Upper lobe of left lung (tissue), 6 donors: ENCODE results near the gene CAMK1D. TPM values are rescaled to one million over a fixed set of nuclear protein-coding genes. Genes with fewer than 3 reads are reported as not detected.

ENCODE experiments used
- ATAC-seq, 2 donors: fragments of 200-7000 bp; cut with Tn5 transposase; one replicate each; pipeline ENCODE4 v1.9.1; 2022; ENCODE audit warnings: mild to moderate bottlenecking in 2 of 2, moderate library complexity in 2 of 2; ENCODE audit not compliant: low FRiP score in 2 of 2
- DNase-seq, 2 donors: peaks; one replicate each; pipeline ENCODE4 v3.0.0-alpha.2; 2019 to 2020
- H3K27ac ChIP-seq, 4 donors: fragments of 200-600 bp; sonication (generic); one replicate each; pipeline ENCODE4 v1.5.1; 2016 to 2019
- H3K27me3 ChIP-seq, 4 donors: fragments of 200-600 bp; sonication (generic); one replicate each; pipeline ENCODE4 v1.5.1; 2017 to 2019
- H3K36me3 ChIP-seq, 4 donors: fragments of 200-600 bp; sonication (generic); one replicate each; pipeline ENCODE4 v1.5.1; 2016 to 2019
- H3K4me1 ChIP-seq, 4 donors: fragments of 200-600 bp; sonication (generic); one replicate each; pipeline ENCODE4 v1.5.1; 2018 to 2019
- H3K4me3 ChIP-seq, 4 donors: fragments of 200-600 bp; sonication (generic); one replicate each; pipeline ENCODE4 v1.5.1; 2017 to 2019; ENCODE audit warnings: mild to moderate bottlenecking in 2 of 4, moderate library complexity in 1 of 4
- H3K9me3 ChIP-seq, 4 donors: fragments of 200-600 bp; sonication (generic); one replicate each; pipeline ENCODE4 v1.5.1; 2018 to 2019
- EP300 ChIP-seq, 4 donors: sonication (generic); formaldehyde crosslinking; IDR thresholded peaks; one replicate each; pipeline ENCODE4 v1.5.1; 2017; ENCODE audit warnings: antibody characterized with exemption in 4 of 4, control low read depth in 2 of 4
- POLR2A ChIP-seq, 4 donors: fragments of 450-650 bp; IDR thresholded peaks; one replicate each; pipeline ENCODE4 v1.5.1; 2016 to 2017; ENCODE audit warnings: antibody characterized with exemption in 4 of 4, mild to moderate bottlenecking in 2 of 4
- POLR2AphosphoS5 ChIP-seq, 2 donors: sonication (generic); formaldehyde crosslinking; IDR thresholded peaks; one replicate each; pipeline ENCODE4 v1.5.1; 2017; ENCODE audit warnings: antibody characterized with exemption in 2 of 2
- WGBS, 2 donors: methylation state at CpG; one replicate each; pipeline ENCODE4 v1.1.5; 2017 to 2018; 5-methylcytosine and 5-hydroxymethylcytosine counted together
- total RNA-seq, 6 donors: library from RNA; depleted of rRNA in 4 of 6; stranded (reverse); fragments of >200 nt in 4 of 6; gene quantifications; one replicate each; pipeline versions ENCODE4 v1.1.0 to v1.2.1, GENCODE V29; 2016 to 2021
- TF ChIP-seq, protein P1 (sequence below), 6 experiments: fragments of 450-650 bp in 4 of 6; fragments of 200-600 bp in 2 of 6; sonication (generic) in 2 of 6; IDR thresholded peaks; one replicate each; pipeline ENCODE4 v1.5.1; 2016 to 2019; ENCODE audit warnings: antibody characterized with exemption in 6 of 6
- donor health status: DM: no; HTN: no; CAD: no; lungs with moderate emphysema.
- donor health status: DM: no; HTN: yes; CAD: no; lungs with severe emphysema.

CAMK1D gene
- total RNA-seq, 6 donors from 2014 or later: 6.2 to 29.2 (median 19.0) TPM

DNA sequence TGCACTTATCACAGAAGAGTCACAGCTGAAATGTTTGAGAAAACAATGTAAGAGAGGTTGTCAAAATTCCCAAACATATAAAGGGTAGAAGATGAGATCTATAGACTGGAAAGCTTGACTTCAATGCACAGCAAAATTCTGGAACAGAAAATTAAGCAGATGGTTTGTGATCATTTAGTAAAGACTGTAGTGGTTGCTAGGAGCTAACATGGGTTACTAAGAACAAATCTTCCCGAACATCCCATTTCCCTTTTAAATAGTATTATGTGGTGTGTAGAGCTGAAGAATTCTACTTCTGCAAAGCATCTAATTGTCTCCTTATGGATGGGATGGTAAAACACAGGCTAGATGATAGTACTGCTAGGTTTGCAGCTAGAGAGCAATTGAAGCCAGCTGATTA lies 312.3 kb downstream of the CAMK1D start:
- no peak overlapping the region for H3K27ac ChIP-seq
- ATAC-seq (no peak), DNase-seq (no peak)
- H3K4me1 ChIP-seq: peaks cover 0 to 4% (median 2%) of the 10 kb centered on the region in 4 donors
- H3K27me3 ChIP-seq: no peaks in the 10 kb centered on the region
- H3K36me3 ChIP-seq: no peaks in the 10 kb centered on the region
- WGBS, 2 donors: 84 to 90% methylated on average over 1 of the region's 1 CpG
- no peak overlapping the region for H3K4me3 ChIP-seq
- H3K9me3 ChIP-seq: no peaks in the 10 kb centered on the region
- TF ChIP-seq, protein P1, sequence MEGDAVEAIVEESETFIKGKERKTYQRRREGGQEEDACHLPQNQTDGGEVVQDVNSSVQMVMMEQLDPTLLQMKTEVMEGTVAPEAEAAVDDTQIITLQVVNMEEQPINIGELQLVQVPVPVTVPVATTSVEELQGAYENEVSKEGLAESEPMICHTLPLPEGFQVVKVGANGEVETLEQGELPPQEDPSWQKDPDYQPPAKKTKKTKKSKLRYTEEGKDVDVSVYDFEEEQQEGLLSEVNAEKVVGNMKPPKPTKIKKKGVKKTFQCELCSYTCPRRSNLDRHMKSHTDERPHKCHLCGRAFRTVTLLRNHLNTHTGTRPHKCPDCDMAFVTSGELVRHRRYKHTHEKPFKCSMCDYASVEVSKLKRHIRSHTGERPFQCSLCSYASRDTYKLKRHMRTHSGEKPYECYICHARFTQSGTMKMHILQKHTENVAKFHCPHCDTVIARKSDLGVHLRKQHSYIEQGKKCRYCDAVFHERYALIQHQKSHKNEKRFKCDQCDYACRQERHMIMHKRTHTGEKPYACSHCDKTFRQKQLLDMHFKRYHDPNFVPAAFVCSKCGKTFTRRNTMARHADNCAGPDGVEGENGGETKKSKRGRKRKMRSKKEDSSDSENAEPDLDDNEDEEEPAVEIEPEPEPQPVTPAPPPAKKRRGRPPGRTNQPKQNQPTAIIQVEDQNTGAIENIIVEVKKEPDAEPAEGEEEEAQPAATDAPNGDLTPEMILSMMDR (IDR thresholded peaks at IDR 0.05): no peak
- TF ChIP-seq EP300 (IDR thresholded peaks at IDR 0.05) (no peak), POLR2AphosphoS5 (IDR thresholded peaks at IDR 0.05) (no peak), POLR2A (IDR thresholded peaks at IDR 0.05) (no peak)

DNA sequence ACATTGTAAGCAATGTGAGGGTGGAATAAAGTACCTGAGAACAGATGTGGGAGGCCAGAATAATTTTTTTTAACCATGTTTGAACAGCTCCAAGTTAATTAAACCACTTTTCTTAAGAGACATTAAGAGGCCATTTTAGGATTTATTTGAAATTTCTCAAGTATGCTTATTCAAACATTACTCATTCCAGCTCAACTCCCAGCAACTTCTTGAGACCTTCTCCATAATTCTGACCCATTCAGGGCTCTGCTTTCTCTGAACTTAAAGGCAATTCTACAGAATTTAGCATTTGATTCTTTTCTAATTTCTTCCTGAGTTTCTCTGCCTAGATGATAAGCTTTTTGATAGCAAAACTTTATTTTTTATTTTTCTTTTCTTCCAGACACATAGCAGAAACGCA lies 314.5 kb downstream of the CAMK1D start:
- Histone ChIP-seq H3K4me3 (no peak overlapping the region), H3K27ac (no peak overlapping the region), H3K9me3 (no peaks in the 10 kb centered on the region), H3K27me3 (no peaks in the 10 kb centered on the region), H3K36me3 (no peaks in the 10 kb centered on the region), H3K4me1 (peaks cover 0 to 13% (median 2%) of the 10 kb centered on the region in 4 donors)
- no peak for ATAC-seq
- TF ChIP-seq, protein P1 (IDR thresholded peaks at IDR 0.05): no peak
- TF ChIP-seq EP300 (IDR thresholded peaks at IDR 0.05) (no peak), POLR2AphosphoS5 (IDR thresholded peaks at IDR 0.05) (no peak), POLR2A (IDR thresholded peaks at IDR 0.05) (no peak)
- whole genome bisulfite sequencing, 2 donors: 66 to 83% methylated on average over 1 of the region's 1 CpG
- DNase-seq: no peak

DNA sequence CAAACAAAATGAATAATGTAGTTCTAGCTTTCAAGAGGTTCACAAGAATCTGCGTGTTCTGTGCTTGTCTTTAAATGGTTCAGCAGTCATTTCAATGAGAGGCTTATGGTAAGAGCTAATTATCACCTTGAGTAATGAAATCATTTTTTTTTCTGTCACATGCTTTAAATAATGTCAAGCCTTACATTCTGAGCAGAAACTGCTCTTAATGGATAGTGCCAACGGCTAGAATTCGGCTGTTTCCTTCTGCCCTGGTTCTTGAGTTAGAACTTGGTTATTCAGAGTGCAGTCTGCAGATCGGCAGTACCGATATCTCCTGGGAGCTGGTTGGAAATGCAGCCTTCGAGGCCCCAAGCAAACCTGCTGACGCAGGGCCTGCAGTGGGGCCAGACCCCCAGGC lies 316.2 kb downstream of the CAMK1D start:
- Histone ChIP-seq H3K9me3 (no peaks in the 10 kb centered on the region), H3K27ac (no peak overlapping the region), H3K4me1 (peaks cover 0 to 13% (median 2%) of the 10 kb centered on the region in 4 donors), H3K27me3 (no peaks in the 10 kb centered on the region), H3K4me3 (no peak overlapping the region), H3K36me3 (no peaks in the 10 kb centered on the region)
- TF ChIP-seq POLR2A (IDR thresholded peaks at IDR 0.05) (no peak), POLR2AphosphoS5 (IDR thresholded peaks at IDR 0.05) (no peak), EP300 (IDR thresholded peaks at IDR 0.05) (no peak)
- TF ChIP-seq, protein P1 (IDR thresholded peaks at IDR 0.05): no peak
- WGBS, 2 donors: 56 to 69% methylated on average over 4 to 7 of the region's 7 CpGs
- no peak for ATAC-seq
- DNase-seq: no peak

DNA sequence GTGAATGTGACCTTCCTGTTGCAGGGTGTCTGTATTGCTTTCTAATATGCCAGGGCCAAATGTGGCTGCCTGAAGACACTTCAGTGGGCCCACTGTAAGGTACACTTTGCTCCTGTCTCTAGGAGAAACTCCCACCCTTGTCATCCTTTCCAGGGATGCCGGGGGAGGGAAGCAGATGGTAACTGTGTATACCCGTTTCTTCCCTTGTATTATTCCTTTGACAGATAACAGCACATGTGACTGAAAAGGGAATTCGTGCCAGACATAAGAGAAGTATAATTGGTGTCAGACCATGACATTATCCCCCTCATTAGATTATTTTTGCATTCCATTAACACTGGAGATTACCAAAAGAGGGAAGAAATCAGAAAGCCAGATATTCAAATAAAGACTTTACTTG lies 317.7 kb downstream of the CAMK1D start:
- TF ChIP-seq EP300 (IDR thresholded peaks at IDR 0.05): no peak
- TF ChIP-seq POLR2AphosphoS5 (IDR thresholded peaks at IDR 0.05): no peak
- TF ChIP-seq, protein P1 (IDR thresholded peaks at IDR 0.05): no peak
- no peak for TF ChIP-seq POLR2A (IDR thresholded peaks at IDR 0.05)
- Histone ChIP-seq H3K9me3 (no peaks in the 10 kb centered on the region), H3K4me1 (peaks cover 0 to 13% (median 2%) of the 10 kb centered on the region in 4 donors), H3K27ac (no peak overlapping the region), H3K4me3 (no peak overlapping the region), H3K36me3 (no peaks in the 10 kb centered on the region), H3K27me3 (no peaks in the 10 kb centered on the region)
- WGBS, 2 donors: 62 to 75% methylated on average over 3 of the region's 3 CpGs
- DNase-seq: no peak
- ATAC-seq: no peak

- Histone ChIP-seq H3K27me3 (no peaks in the 10 kb centered on the region), H3K9me3 (no peaks in the 10 kb centered on the region), H3K36me3 (no peaks in the 10 kb centered on the region), H3K4me1 (peaks cover 0 to 10% (median 2%) of the 10 kb centered on the region in 4 donors), H3K4me3 (no peak overlapping the region), H3K27ac (no peak overlapping the region)
- TF ChIP-seq POLR2AphosphoS5 (IDR thresholded peaks at IDR 0.05): no peak
- TF ChIP-seq, protein P1 (IDR thresholded peaks at IDR 0.05): no peak
- TF ChIP-seq EP300 (IDR thresholded peaks at IDR 0.05): no peak
- TF ChIP-seq POLR2A (IDR thresholded peaks at IDR 0.05): no peak
- ATAC-seq (peak in 1 of 2 donors; percentile 19), DNase-seq (no peak)
- 69 to 76% methylated on average over 6 of the region's 6 CpGs for WGBS, 2 donors
These were observed 319.3 kb downstream of the CAMK1D start for GRCh38 chr10:12668634-12669033.
